H9 (cell line): Measurements from ENCODE around the gene CHCHD4. TPM values are rescaled to one million over a fixed set of nuclear protein-coding genes. Genes with fewer than 3 reads are reported as not detected.

ENCODE experiments used
- DNase-seq: peaks from one replicate; pipeline ENCODE4 v3.0.0-alpha.2; 2017
- H2AFZ ChIP-seq: one replicate; pipeline ENCODE4 v1.6.1; 2013; ENCODE audit warnings: mild to moderate bottlenecking, low read length, control low read depth, moderate library complexity
- H2AK5ac ChIP-seq: 2 replicates; pipeline ENCODE4 v1.6.1; 2013; ENCODE audit warnings: low read length, control low read depth, mixed read lengths; ENCODE audit not compliant: insufficient read length
- H2BK120ac ChIP-seq: one replicate; pipeline ENCODE4 v1.6.1; 2013; ENCODE audit warnings: low read depth, mild to moderate bottlenecking, low read length, control low read depth, inconsistent platforms; ENCODE audit not compliant: poor library complexity, severe bottlenecking
- H2BK12ac ChIP-seq: 2 replicates; pipeline ENCODE4 v1.6.1; 2013; ENCODE audit warnings: low read length, control low read depth, mixed read lengths, low read depth; ENCODE audit not compliant: insufficient read length
- H2BK15ac ChIP-seq: 2 replicates; pipeline ENCODE4 v1.6.1; 2013; ENCODE audit warnings: low read depth, low read length, control low read depth
- H2BK20ac ChIP-seq: one replicate; pipeline ENCODE4 v1.6.1; 2013; ENCODE audit warnings: low read depth, mild to moderate bottlenecking, low read length, control low read depth, inconsistent platforms; ENCODE audit not compliant: poor library complexity, severe bottlenecking
- H2BK5ac ChIP-seq: 2 replicates; pipeline ENCODE4 v1.6.1; 2013; ENCODE audit warnings: low read length, control low read depth, mixed read lengths; ENCODE audit not compliant: insufficient read length
- H3K14ac ChIP-seq: 2 replicates; pipeline ENCODE4 v1.6.1; 2013; ENCODE audit warnings: low read length, control low read depth; ENCODE audit not compliant: insufficient read depth
- H3K18ac ChIP-seq: 2 replicates; pipeline ENCODE4 v1.6.1; 2013; ENCODE audit warnings: low read depth, mild to moderate bottlenecking, mixed read lengths, low read length, control low read depth; ENCODE audit not compliant: insufficient read length
- H3K23ac ChIP-seq: 2 replicates; pipeline ENCODE4 v1.6.1; 2013; ENCODE audit warnings: low read length, control low read depth, mixed read lengths, low read depth; ENCODE audit not compliant: insufficient read length
- H3K23me2 ChIP-seq: 2 replicates; pipeline ENCODE4 v1.6.1; 2013; ENCODE audit warnings: low read depth, mild to moderate bottlenecking, mixed read lengths, low read length, control low read depth; ENCODE audit not compliant: insufficient read length, poor library complexity, severe bottlenecking
- H3K27ac ChIP-seq: 2 replicates; pipeline ENCODE4 v1.5.1; 2013; ENCODE audit warnings: low read length, control low read depth, mixed read lengths, low read depth; ENCODE audit not compliant: insufficient read length
- H3K27me3 ChIP-seq: 2 replicates; pipeline ENCODE4 v1.6.1; 2013; ENCODE audit warnings: low read length, control low read depth, inconsistent platforms; ENCODE audit not compliant: insufficient read depth
- H3K4ac ChIP-seq: 2 replicates; pipeline ENCODE4 v1.6.1; 2013; ENCODE audit warnings: low read depth, mild to moderate bottlenecking, control low read depth, inconsistent platforms, low read length, moderate library complexity
- H3K4me1 ChIP-seq: 2 replicates; pipeline ENCODE4 v1.6.1; 2013; ENCODE audit warnings: low read length, control low read depth, inconsistent platforms; ENCODE audit not compliant: insufficient read depth
- H3K4me2 ChIP-seq: 2 replicates; pipeline ENCODE4 v1.6.1; 2013; ENCODE audit warnings: low read length, control low read depth, mixed read lengths; ENCODE audit not compliant: insufficient read length, insufficient read depth
- H3K56ac ChIP-seq: 2 replicates; pipeline ENCODE4 v1.6.1; 2013; ENCODE audit warnings: low read depth, mild to moderate bottlenecking, mixed read lengths, low read length, control low read depth; ENCODE audit not compliant: insufficient read length
- H3K79me1 ChIP-seq: 2 replicates; pipeline ENCODE4 v1.6.1; 2013; ENCODE audit warnings: low read depth, mild to moderate bottlenecking, moderate library complexity, low read length, control low read depth, inconsistent platforms; ENCODE audit not compliant: insufficient read depth, poor library complexity, severe bottlenecking
- H3K79me2 ChIP-seq: 2 replicates; pipeline ENCODE4 v1.6.1; 2013; ENCODE audit warnings: low read length, control low read depth, inconsistent platforms; ENCODE audit not compliant: insufficient read depth
- H3K9ac ChIP-seq: 2 replicates; pipeline ENCODE4 v1.6.1; 2013; ENCODE audit warnings: low read length, control low read depth, mixed read lengths; ENCODE audit not compliant: insufficient read length; ENCODE audit errors: extremely low read depth
- H3K9me3 ChIP-seq: one replicate; pipeline ENCODE4 v1.6.1; 2013; ENCODE audit warnings: low read depth, low read length, inconsistent platforms; ENCODE audit not compliant: control insufficient read depth
- H3T11ph ChIP-seq: one replicate; pipeline ENCODE4 v1.6.1; 2013; ENCODE audit warnings: mild to moderate bottlenecking, low read length, control low read depth, inconsistent platforms
- H4K20me1 ChIP-seq: one replicate; pipeline ENCODE4 v1.6.1; 2013; ENCODE audit not compliant: control insufficient read depth, insufficient read length, insufficient read depth
- H4K5ac ChIP-seq: 2 replicates; pipeline ENCODE4 v1.6.1; 2013; ENCODE audit warnings: low read depth, mild to moderate bottlenecking, mixed read lengths, low read length, control low read depth; ENCODE audit not compliant: insufficient read length
- H4K8ac ChIP-seq: replicated peaks from 2 replicates; pipeline ENCODE4 v1.6.1; 2013; ENCODE audit warnings: low read length, control low read depth, mixed read lengths, low read depth; ENCODE audit not compliant: insufficient read length
- H4K91ac ChIP-seq: 2 replicates; pipeline ENCODE4 v1.6.1; 2013; ENCODE audit warnings: low read depth, mild to moderate bottlenecking, moderate library complexity, mixed read lengths, low read length, control low read depth; ENCODE audit not compliant: insufficient read length
- H3K27ac Mint-ChIP-seq, 3 experiments: 2 replicates in 2 of 3; 3 replicates in 1 of 3; pipeline ENCODE4 v1.8.0; 2020 to 2021; ENCODE audit warnings: mixed read lengths in 3 of 3, mild to moderate bottlenecking in 1 of 3, moderate library complexity in 1 of 3
- H3K27me3 Mint-ChIP-seq: 2 replicates; pipeline ENCODE4 v1.8.0; 2021; ENCODE audit warnings: low read depth, mild to moderate bottlenecking, moderate library complexity, mixed read lengths
- H3K36me3 Mint-ChIP-seq, 3 experiments: 2 replicates in 2 of 3; 3 replicates in 1 of 3; pipeline ENCODE4 v1.8.0; 2020 to 2021; ENCODE audit warnings: low read depth in 3 of 3, mixed read lengths in 3 of 3; ENCODE audit not compliant: insufficient read depth in 1 of 3
- H3K4me1 Mint-ChIP-seq, 2 experiments: 2 replicates each; pipeline ENCODE4 v1.8.0; 2020; ENCODE audit warnings: mixed read lengths in 2 of 2
- H3K4me3 Mint-ChIP-seq, 2 experiments: 2 replicates in 1 of 2; 3 replicates in 1 of 2; pipeline ENCODE4 v1.8.0; 2020 to 2021; ENCODE audit warnings: mild to moderate bottlenecking in 2 of 2, mixed read lengths in 2 of 2, moderate library complexity in 1 of 2
- H3K9me3 Mint-ChIP-seq, 2 experiments: 2 replicates in 1 of 2; 3 replicates in 1 of 2; pipeline ENCODE4 v1.8.0; 2020; ENCODE audit warnings: mild to moderate bottlenecking in 2 of 2, mixed read lengths in 2 of 2, moderate library complexity in 1 of 2
- WGBS: extraction: QIAGEN DNeasy Blood & Tissue Kit; methylation state at CpG from one replicate; pipeline ENCODE4 v1.1.7; 2013; ENCODE audit warnings: missing lambda C conversion rate, low lambda C conversion rate, mixed read lengths; ENCODE audit not compliant: insufficient read length; ENCODE audit errors: extremely low coverage; 5-methylcytosine and 5-hydroxymethylcytosine counted together
- total RNA-seq: library from RNA; stranded (reverse); gene quantifications from 2 replicates; pipeline ENCODE4 v1.2.1, GENCODE V29; 2021
- TF ChIP-seq, protein P1 (sequence below): fragments of 200-600 bp; sonication (generic); conservative IDR thresholded peaks from 3 replicates; pipeline ENCODE4 v1.8.0; 2021; ENCODE audit warnings: antibody characterized with exemption, mild to moderate bottlenecking

The CHCHD4 gene
- total RNA-seq, 1 experiment from 2014 or later = 13.7 TPM

DNA sequence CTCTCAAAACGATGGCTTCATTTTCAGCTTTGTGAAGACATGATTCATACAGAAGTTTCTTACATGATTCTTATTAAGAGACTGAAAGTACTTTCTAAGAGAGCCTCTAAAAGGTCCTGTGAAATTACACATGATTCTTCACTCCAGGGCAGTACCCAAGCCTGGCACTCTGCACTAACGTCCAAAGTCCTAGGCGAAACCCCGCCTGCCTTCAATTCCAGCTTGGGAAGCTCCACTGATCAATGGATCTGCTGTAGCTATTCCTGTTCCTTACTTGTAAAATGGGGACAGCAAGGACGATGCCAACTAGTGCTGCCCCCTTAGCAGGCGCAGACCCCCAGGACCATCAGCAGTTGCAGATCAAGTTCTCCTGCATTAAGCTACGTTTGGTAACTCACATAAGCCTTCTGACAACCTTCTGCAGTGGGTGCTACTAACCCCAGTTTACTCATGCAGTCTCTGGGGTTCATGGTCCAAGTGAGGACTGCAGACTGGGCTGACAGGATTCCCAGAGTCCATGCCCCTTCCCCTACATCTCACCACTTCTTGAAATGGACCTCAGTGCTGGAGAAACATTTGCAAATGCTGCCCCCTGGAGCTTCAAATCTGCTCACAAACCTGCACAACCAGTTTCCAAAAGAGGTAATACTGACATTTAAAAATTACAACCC lies 10.6 kb downstream of the CHCHD4 start:
- H3K18ac ChIP-seq = no peak overlapping the region
- Mint-ChIP-seq H3K27ac (no peak overlapping the region; a peak in 1 of 7 replicates), H3K4me1 (peaks cover 12 to 15% of the 10 kb centered on the region in 2 experiments), H3K9me3 (no peaks in the 10 kb centered on the region), H3K4me3 (no peak overlapping the region), H3K36me3 (peaks cover 14 to 41% (median 34%) of the 10 kb centered on the region in 3 experiments), H3K27me3 (no peaks in the 10 kb centered on the region)
- no peak overlapping the region for H2BK20ac ChIP-seq
- no peak overlapping the region for H4K91ac ChIP-seq
- H3K23me2 ChIP-seq = no peaks in the 10 kb centered on the region
- no peaks in the 10 kb centered on the region for H3K4me1 ChIP-seq
- H2AFZ ChIP-seq = no peak overlapping the region
- H3K56ac ChIP-seq = no peak overlapping the region
- no peak overlapping the region for H3K4ac ChIP-seq
- H3K9ac ChIP-seq = no peak overlapping the region
- no peaks in the 10 kb centered on the region for H3K9me3 ChIP-seq
- no peak overlapping the region for H4K5ac ChIP-seq
- H2BK5ac ChIP-seq = no peak overlapping the region
- H3K27ac ChIP-seq = no peak overlapping the region
- H3K27me3 ChIP-seq = no peaks in the 10 kb centered on the region
- no CpG with 5 or more reads among the region's 7 CpGs for WGBS
- DNase-seq = no peak
- H2BK15ac ChIP-seq = no peak overlapping the region
- H3K4me2 ChIP-seq = no peak overlapping the region
- H4K20me1 ChIP-seq = no peaks in the 10 kb centered on the region
- H3K79me1 ChIP-seq = no peaks in the 10 kb centered on the region
- no peak overlapping the region for H2BK12ac ChIP-seq
- H2BK120ac ChIP-seq = no peak overlapping the region
- no peak overlapping the region for H3K23ac ChIP-seq
- no peak overlapping the region for H3T11ph ChIP-seq
- no peak overlapping the region for H4K8ac ChIP-seq
- no peak overlapping the region for H2AK5ac ChIP-seq
- H3K14ac ChIP-seq = no peak overlapping the region
- TF ChIP-seq, protein P1, sequence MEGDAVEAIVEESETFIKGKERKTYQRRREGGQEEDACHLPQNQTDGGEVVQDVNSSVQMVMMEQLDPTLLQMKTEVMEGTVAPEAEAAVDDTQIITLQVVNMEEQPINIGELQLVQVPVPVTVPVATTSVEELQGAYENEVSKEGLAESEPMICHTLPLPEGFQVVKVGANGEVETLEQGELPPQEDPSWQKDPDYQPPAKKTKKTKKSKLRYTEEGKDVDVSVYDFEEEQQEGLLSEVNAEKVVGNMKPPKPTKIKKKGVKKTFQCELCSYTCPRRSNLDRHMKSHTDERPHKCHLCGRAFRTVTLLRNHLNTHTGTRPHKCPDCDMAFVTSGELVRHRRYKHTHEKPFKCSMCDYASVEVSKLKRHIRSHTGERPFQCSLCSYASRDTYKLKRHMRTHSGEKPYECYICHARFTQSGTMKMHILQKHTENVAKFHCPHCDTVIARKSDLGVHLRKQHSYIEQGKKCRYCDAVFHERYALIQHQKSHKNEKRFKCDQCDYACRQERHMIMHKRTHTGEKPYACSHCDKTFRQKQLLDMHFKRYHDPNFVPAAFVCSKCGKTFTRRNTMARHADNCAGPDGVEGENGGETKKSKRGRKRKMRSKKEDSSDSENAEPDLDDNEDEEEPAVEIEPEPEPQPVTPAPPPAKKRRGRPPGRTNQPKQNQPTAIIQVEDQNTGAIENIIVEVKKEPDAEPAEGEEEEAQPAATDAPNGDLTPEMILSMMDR = peak; percentile 58; the same call in 2 of the 3 replicates
- H3K79me2 ChIP-seq = no peaks in the 10 kb centered on the region
